GM21528 (cell line): Measurements from ENCODE around the gene RASA3.
"Not testable (repeated sequence)": the region's sequence is repeated elsewhere in the genome, so short reads cannot be mapped to it uniquely, and the experiment has no call there.

ENCODE experiments used
- ATAC-seq: cut with Tn5 transposase; IDR thresholded peaks from one replicate; pipeline ENCODE4 v1.9.1; 2021; ENCODE audit warnings: mild to moderate bottlenecking, moderate library complexity; ENCODE audit not compliant: unreplicated experiment, low FRiP score

The RASA3 gene

GRCh38 chr13:114127473-114128347 is 4.7 kb downstream of the RASA3 start:
- ATAC-seq, result no peak

GRCh38 chr13:114126789-114127472 is 5.5 kb downstream of the RASA3 start:
- ATAC-seq, result no peak

- not testable (repeated sequence) for ATAC-seq
These were observed 6.3 kb downstream of the RASA3 start for GRCh38 chr13:114126086-114126485.

- ATAC-seq, result no peak
These were observed 6.8 kb downstream of the RASA3 start for GRCh38 chr13:114125589-114125988.

- no peak for ATAC-seq
These were observed 7.5 kb downstream of the RASA3 start for GRCh38 chr13:114124921-114125320.

GRCh38 chr13:114124431-114124830 is 8.0 kb downstream of the RASA3 start:
- no peak for ATAC-seq

- no peak for ATAC-seq
These were observed 8.5 kb downstream of the RASA3 start for GRCh38 chr13:114123876-114124275.

- no peak for ATAC-seq
These were observed 9.0 kb downstream of the RASA3 start for GRCh38 chr13:114123448-114123847.

- ATAC-seq, result no peak
These were observed 9.7 kb downstream of the RASA3 start for GRCh38 chr13:114122591-114123211.

- ATAC-seq, result no peak
These were observed 10.3 kb downstream of the RASA3 start for GRCh38 chr13:114122127-114122511.

- ATAC-seq, result no peak
These were observed 10.8 kb downstream of the RASA3 start for GRCh38 chr13:114121496-114122126.

- ATAC-seq, result no peak
These were observed 11.4 kb downstream of the RASA3 start for GRCh38 chr13:114121031-114121430.

GRCh38 chr13:114120591-114121011 is 11.8 kb downstream of the RASA3 start:
- ATAC-seq, result no peak

GRCh38 chr13:114119196-114119595 is 13.2 kb downstream of the RASA3 start:
- ATAC-seq, result no peak

GRCh38 chr13:114118511-114119123 is 13.8 kb downstream of the RASA3 start:
- no peak for ATAC-seq

- ATAC-seq, result no peak
These were observed 14.3 kb downstream of the RASA3 start for GRCh38 chr13:114118086-114118485.

GRCh38 chr13:114117341-114117874 is 15.0 kb downstream of the RASA3 start:
- not testable (repeated sequence) for ATAC-seq

GRCh38 chr13:114116734-114117133 is 15.7 kb downstream of the RASA3 start:
- ATAC-seq, result no peak

GRCh38 chr13:114115796-114116195 is 16.6 kb downstream of the RASA3 start:
- ATAC-seq, result peak; percentile 11

GRCh38 chr13:114115191-114115671 is 17.2 kb downstream of the RASA3 start:
- peak; percentile 58 for ATAC-seq
